HG03432 (cell line): ENCODE data around the gene SPEF1.

ENCODE experiments used
- ATAC-seq: cut with Tn5 transposase; IDR thresholded peaks from one replicate; pipeline ENCODE4 v1.9.1; 2021; ENCODE audit warnings: mild to moderate bottlenecking, moderate library complexity; ENCODE audit not compliant: unreplicated experiment

Gene SPEF1

GRCh38 chr20:3732327-3733118, 48.7 kb downstream of the SPEF1 start, which contains the start of gene HSPA12B:
Gene HSPA12B (plus strand): TSS chr20:3732685. CDS start chr20:3738675, 5,990 bp downstream.
- no peak for ATAC-seq

GRCh38 chr20:3731944-3732326, 49.3 kb downstream of the SPEF1 start:
- ATAC-seq, result no peak

GRCh38 chr20:3730803-3731672, 50.2 kb downstream of the SPEF1 start:
- ATAC-seq, result no peak

- ATAC-seq, result no peak
Measured at GRCh38 chr20:3729811-3730540, 51.3 kb downstream of the SPEF1 start.

GRCh38 chr20:3729378-3729777, 51.9 kb downstream of the SPEF1 start:
- ATAC-seq, result no peak

- no peak for ATAC-seq
Measured at GRCh38 chr20:3728876-3729275, 52.4 kb downstream of the SPEF1 start.

- no peak for ATAC-seq
Measured at GRCh38 chr20:3728354-3728753, 52.9 kb downstream of the SPEF1 start.
